K562 (cell line): ENCODE data around the gene PDLIM7. TPM values are rescaled to one million over a fixed set of nuclear protein-coding genes. Genes with fewer than 3 reads are reported as not detected.

Experiments used
- ATAC-seq: fragments of 200-7000 bp; cut with Tn5 transposase; 3 replicates; pipeline ENCODE4 v1.9.1; 2020; ENCODE audit warnings: moderate library complexity
- Bru-seq: library from RNA; stranded (reverse); fragments of 400-500 nt; gene quantifications from one replicate; lab custom pipeline; 2021; lab: Mats Ljungman, UMichigan
- BruChase-seq, 2 experiments: library from RNA; stranded (reverse); fragments of 400-500 nt; gene quantifications; one replicate each; lab custom pipeline; 2021; lab: Mats Ljungman, UMichigan
- BruUV-seq: library from RNA; stranded (reverse); fragments of 400-500 nt; replicated peaks from 2 replicates; lab custom pipeline; 2021; lab: Mats Ljungman, UMichigan
- CTCF ChIA-PET: fragments of 300-600 bp; formaldehyde crosslinking; extraction: SDS; loops from one replicate; lab custom pipeline; 2021; ENCODE audit warnings: low intra/inter-chr PET ratio; lab: Yijun Ruan, JAX
- POLR2A ChIA-PET: fragments of 300-600, 350-650 bp; sonication (Branson Sonifier 250); formaldehyde crosslinking; extraction: SDS; loops from one replicate; lab custom pipeline; 2021; ENCODE audit warnings: antibody characterized with exemption, inconsistent platforms; lab: Yijun Ruan, JAX
- DNase-seq, 4 experiments: peaks; one replicate each; pipeline versions ENCODE4 v3.0.0 to v3.0.0-alpha.2; 2011 to 2018; ENCODE audit warnings: low spot score in 3 of 4, mixed read lengths in 3 of 4; ENCODE audit errors: extremely low read depth in 1 of 4
- FAIRE-seq: peaks from 2 replicates; lab custom pipeline; 2011; peaks lifted over from hg19 to GRCh38; lab: Jason Lieb, UNC
- H2AFZ ChIP-seq: 2 replicates; pipeline ENCODE4 v1.6.0; 2011; ENCODE audit warnings: low read depth, low read length, control low read depth, inconsistent platforms
- H3K27ac ChIP-seq: fragments of 200-600 bp; 3 replicates; pipeline ENCODE4 v1.8.0; 2011; ENCODE audit warnings: low read depth, mild to moderate bottlenecking, control low read depth, inconsistent platforms, low read length, moderate library complexity, mixed read lengths; ENCODE audit errors: extremely low read depth
- H3K27me3 ChIP-seq, 2 experiments: fragments of 300-600 bp in 1 of 2; 2 replicates in 1 of 2; 3 replicates in 1 of 2; pipeline versions ENCODE4 v1.6.0 to v1.8.0; 2011; ENCODE audit warnings: inconsistent platforms in 2 of 2, low read length in 2 of 2, mild to moderate bottlenecking in 1 of 2, mixed read lengths in 1 of 2, moderate library complexity in 1 of 2; ENCODE audit not compliant: control insufficient read depth in 2 of 2, insufficient read depth in 2 of 2
- H3K36me3 ChIP-seq: fragments of 300-600 bp; 3 replicates; pipeline ENCODE4 v1.8.0; 2011; ENCODE audit warnings: mild to moderate bottlenecking, low read length, inconsistent platforms; ENCODE audit not compliant: control insufficient read depth, insufficient read depth
- H3K4me1 ChIP-seq, 2 experiments: fragments of 200-600 bp in 1 of 2; replicated peaks in 1 of 2; 2 replicates in 1 of 2; 3 replicates in 1 of 2; pipeline versions ENCODE4 v1.5.1 to v1.8.0; 2011; ENCODE audit warnings: inconsistent platforms in 2 of 2, low read length in 2 of 2, mild to moderate bottlenecking in 1 of 2, mixed read lengths in 1 of 2, moderate library complexity in 1 of 2; ENCODE audit not compliant: control insufficient read depth in 2 of 2, insufficient read depth in 2 of 2
- H3K4me2 ChIP-seq: 2 replicates; pipeline ENCODE4 v1.6.1; 2011; ENCODE audit warnings: low read length, control low read depth, inconsistent platforms, mixed read lengths; ENCODE audit not compliant: insufficient read depth
- H3K4me3 ChIP-seq: fragments of 200-600 bp; sonication (generic), shearing (Covaris generic); 2 replicates; pipeline ENCODE4 v1.5.1; 2016; ENCODE audit warnings: control low read depth, inconsistent platforms
- H3K79me2 ChIP-seq: fragments of 200-600 bp; 3 replicates; pipeline ENCODE4 v1.8.0; 2011; ENCODE audit warnings: low read length, inconsistent platforms; ENCODE audit not compliant: control insufficient read depth, insufficient read depth
- H3K9ac ChIP-seq, 2 experiments: 2 replicates each; pipeline versions ENCODE4 v1.6.0 to v1.6.1; 2011; ENCODE audit warnings: low read depth in 2 of 2, low read length in 2 of 2, control low read depth in 1 of 2, inconsistent platforms in 1 of 2, mild to moderate bottlenecking in 1 of 2, mixed read lengths in 1 of 2; ENCODE audit not compliant: insufficient read depth in 1 of 2
- H3K9me1 ChIP-seq: one replicate; pipeline ENCODE4 v1.6.0; 2011; ENCODE audit warnings: inconsistent platforms, mild to moderate bottlenecking, low read length, moderate library complexity; ENCODE audit not compliant: control insufficient read depth, insufficient read depth
- H3K9me3 ChIP-seq: replicated peaks from 2 replicates; pipeline ENCODE4 v1.5.1; 2011; ENCODE audit warnings: low read depth, low read length, inconsistent platforms; ENCODE audit not compliant: control insufficient read depth, insufficient read depth
- H4K20me1 ChIP-seq: replicated peaks from 2 replicates; pipeline ENCODE4 v1.6.1; 2011; ENCODE audit warnings: low read length, inconsistent platforms, mixed read lengths; ENCODE audit not compliant: control insufficient read depth, insufficient read depth
- HNRNPL ChIP-seq: fragments of 200-400 bp; formaldehyde crosslinking; IDR thresholded peaks from 2 replicates; pipeline ENCODE4 v1.6.1; 2017; ENCODE audit warnings: low read depth, mild to moderate bottlenecking, low read length
- NELFE ChIP-seq: IDR thresholded peaks from 2 replicates; pipeline ENCODE4 v1.6.1; 2011; ENCODE audit warnings: mild to moderate bottlenecking; ENCODE audit not compliant: insufficient read depth, insufficient read length
- NR4A1 ChIP-seq, 2 experiments: fragments of 250-450 bp in 1 of 2; fragments of 450-650 bp in 1 of 2; sonication (Bioruptor Pico) in 1 of 2; IDR thresholded peaks; 2 replicates each; pipeline versions ENCODE4 v1.4.0 to v1.6.1; 2016 to 2020; ENCODE audit warnings: mild to moderate bottlenecking in 2 of 2, missing compliant biosample characterization in 1 of 2, missing genetic modification characterization in 1 of 2, moderate library complexity in 1 of 2
- PCBP1 ChIP-seq: fragments of 200-400 bp; formaldehyde crosslinking; IDR thresholded peaks from 2 replicates; pipeline ENCODE4 v1.6.1; 2018; ENCODE audit warnings: mild to moderate bottlenecking, low read depth, low read length; ENCODE audit not compliant: poor library complexity, severe bottlenecking
- RAD51 ChIP-seq: fragments of 450-650 bp; IDR thresholded peaks from 2 replicates; pipeline ENCODE4 v1.7.1; 2016; ENCODE audit warnings: low read depth, mild to moderate bottlenecking, borderline replicate concordance
- RCOR1 ChIP-seq, 2 experiments: IDR thresholded peaks; 2 replicates each; pipeline ENCODE4 v1.6.1; 2012; ENCODE audit warnings: low read depth in 2 of 2, low read length in 2 of 2, borderline replicate concordance in 1 of 2, improper control_type of control experiment in 1 of 2
- WGBS: fragments of 100-300 bp; shearing (Covaris generic); methylation state at CpG from one replicate; pipeline ENCODE4 v1.1.6; 2016; ENCODE audit warnings: low coverage, mixed read lengths; ENCODE audit not compliant: insufficient coverage; ENCODE audit errors: missing lambda C conversion rate; 5-methylcytosine and 5-hydroxymethylcytosine counted together
- in situ Hi-C: fragments of 300-500 bp; cut with MboI; formaldehyde crosslinking; loops from 4 replicates; pipeline ENCODE4 v1.15.0; 2018; ENCODE audit warnings: inconsistent platforms, mixed read lengths
- intact Hi-C: fragments of 100-400 bp; cut with micrococcal nuclease; formaldehyde crosslinking; loops from 2 replicates; pipeline ENCODE4 v1.14.2; 2022
- long read RNA-seq, 3 experiments: library from polyadenylated mRNA in 2 of 3; library from RNA in 1 of 3; unstranded in 2 of 3; stranded (forward) in 1 of 3; transcript quantifications; one replicate each; pipeline ENCODE4 v2.0.0, GENCODE V29; 2019 to 2022
- polyA minus RNA-seq, 3 experiments: library from RNA; depleted of rRNA, polyadenylated mRNA; stranded (reverse); fragments of >200 nt; gene quantifications; 2 replicates each; pipeline ENCODE4 v1.2.3, GENCODE V29; 2011
- polyA plus RNA-seq, 8 experiments: library from polyadenylated mRNA; depleted of rRNA in 4 of 8; stranded (reverse) in 5 of 8; unstranded in 3 of 8; fragments of >200 nt; fragmentation: Nextera tagmentation in 2 of 8; fragmentation: Illumina TruSeq in 1 of 8; extraction: Ambion mirVana in 2 of 8; extraction: Trizol in 1 of 8; gene quantifications; 2 replicates each; pipeline versions ENCODE4 v1.2.1 to v1.2.3, GENCODE V29; 2011 to 2014; ENCODE audit warnings: inconsistent platforms in 1 of 8, missing spikeins in 1 of 8
- total RNA-seq, 7 experiments: library from RNA; depleted of rRNA in 6 of 7; stranded (reverse); fragments of >200 nt in 6 of 7; fragmentation: Illumina TruSeq in 2 of 7; extraction: Trizol in 2 of 7; gene quantifications; 2 replicates each; pipeline versions ENCODE4 v1.2.1 to v1.2.3, GENCODE V29; 2011 to 2021; ENCODE audit warnings: low replicate concordance in 1 of 7
- TF ChIP-seq, protein P1 (sequence below), 3 experiments: fragments of 200-800 bp in 1 of 3; fragments of 250-450 bp in 1 of 3; fragments of 450-650 bp in 1 of 3; sonication (Bioruptor Pico) in 1 of 3; sonication (Bioruptor generic) in 1 of 3; formaldehyde crosslinking in 1 of 3; IDR thresholded peaks; 2 replicates each; pipeline versions ENCODE4 v1.6.1 to v1.8.0; 2016 to 2022; ENCODE audit warnings: mild to moderate bottlenecking in 2 of 3, missing genetic modification characterization in 2 of 3, missing compliant biosample characterization in 1 of 3, moderate library complexity in 1 of 3
- TF ChIP-seq, protein P2 (sequence below): sonication (generic); formaldehyde crosslinking; IDR thresholded peaks from 2 replicates; pipeline ENCODE4 v1.8.0; 2022; ENCODE audit warnings: mild to moderate bottlenecking, missing genetic modification reagents

PDLIM7 gene
- 145 and 420 TPM in 2 replicates for total RNA-seq (2011; cell fraction: chromatin; rRNA removed; ENCODE audit: low replicate concordance)
- total RNA-seq (2011; cell fraction: nucleolus; rRNA removed) = 271 and 275 TPM in 2 replicates
- total RNA-seq (2011; cell fraction: nucleoplasm; rRNA removed) = 200 and 231 TPM in 2 replicates
- 85.6 and 89.0 TPM in 2 replicates for total RNA-seq (2014; rRNA removed)
- 6.4 and 10.4 TPM in 2 replicates for total RNA-seq (2014; rRNA removed; fragmentation: Illumina TruSeq; extraction: Trizol)
- total RNA-seq (2015; rRNA removed; fragmentation: Illumina TruSeq; extraction: Trizol) = 32.6 and 38.1 TPM in 2 replicates
- 112 and 124 TPM in 2 replicates for total RNA-seq (2021)
- polyA plus RNA-seq (2011; rRNA removed) = 34.7 and 66.8 TPM in 2 replicates
- polyA plus RNA-seq (2011; cell fraction: cytosol; rRNA removed) = 40.6 and 105 TPM in 2 replicates
- 255 and 454 TPM in 2 replicates for polyA plus RNA-seq (2011; cell fraction: nucleus; rRNA removed)
- 79.5 and 127 TPM in 2 replicates for polyA plus RNA-seq (2012)
- polyA plus RNA-seq (2014; fragmentation: Illumina TruSeq; extraction: Trizol) = 25.5 and 49.4 TPM in 2 replicates
- polyA plus RNA-seq (2014; fragmentation: Nextera tagmentation; extraction: Ambion mirVana) = 1 to 10 TPM; 2.1 to 4.1 TPM
- 115 and 119 TPM in 2 replicates for polyA plus RNA-seq (2014; rRNA removed)
- 18.4 and 18.7 TPM in 2 replicates for polyA minus RNA-seq (2011; rRNA and poly(A)+ RNA removed)
- 39.0 and 41.5 TPM in 2 replicates for polyA minus RNA-seq (2011; cell fraction: cytosol; rRNA and poly(A)+ RNA removed)
- polyA minus RNA-seq (2011; cell fraction: nucleus; rRNA and poly(A)+ RNA removed) = 90.7 and 100 TPM in 2 replicates
- percentile 81 among the genes with signal in this experiment for Bru-seq, nascent RNA
- percentile 66 among the genes with signal in this experiment for BruChase-seq, experiment 1, labeled RNA remaining after a 2-hour chase
- percentile 70 among the genes with signal in this experiment for BruChase-seq, experiment 2, labeled RNA remaining after a 6-hour chase
- long read RNA-seq, experiment 1, transcript PDLIM7-201 (8 exons, 977 nt) = minor isoform, 5 of 279 reads
- long read RNA-seq, experiment 1, transcript PDLIM7-202 (13 exons, 1,689 nt) = major isoform, 87 of 279 reads
- long read RNA-seq, experiment 1, partial matches to known transcripts = 156 of 279 reads
- long read RNA-seq, experiment 1, other reads (novel, unspliced or antisense) = 30 of 279 reads
- long read RNA-seq, experiment 2, transcript PDLIM7-202 (13 exons, 1,689 nt) = major isoform, 72 of 143 reads
- long read RNA-seq, experiment 2, partial matches to known transcripts = 32 of 143 reads
- long read RNA-seq, experiment 2, other reads (novel, unspliced or antisense) = 34 of 143 reads
- long read RNA-seq, experiment 3, transcript PDLIM7-201 (8 exons, 977 nt) = minor isoform, 5 of 123 reads
- long read RNA-seq, experiment 3, transcript PDLIM7-202 (13 exons, 1,689 nt) = major isoform, 91 of 123 reads
- long read RNA-seq, experiment 3, partial matches to known transcripts = 12 of 123 reads
- long read RNA-seq, experiment 3, other reads (novel, unspliced or antisense) = 15 of 123 reads

GRCh38 chr5:177497292-177498012, at the start of gene PDLIM7:
Gene PDLIM7 (minus strand): TSS chr5:177497604. CDS start chr5:177496512, 1,092 bp downstream.
- peak; percentile 97 to 99 (median 98) for DNase-seq
- Histone ChIP-seq H3K4me3 (peak within 1 kb of the TSS; percentile 82), H3K4me2 (peak within 1 kb of the TSS; percentile 91), H2AFZ (peak within 1 kb of the TSS; percentile 69), H3K79me2 (peaks cover 50% of the 10 kb centered on the region), H3K9ac (peak within 1 kb of the TSS; percentile 89 to 98), H3K9me1 (no peaks in the 10 kb centered on the region), H3K9me3 (no peaks in the 10 kb centered on the region), H3K27me3 (no peaks in the 10 kb centered on the region), H4K20me1 (no peaks in the 10 kb centered on the region; the same call in 1 of the 2 replicates), H3K36me3 (peaks cover 35% of the 10 kb centered on the region; the same call in 2 of the 3 replicates), H3K4me1 (peaks cover 57 to 85% of the 10 kb centered on the region in 2 experiments), H3K27ac (peak within 1 kb of the TSS; percentile 95)
- in situ Hi-C loops = no loop called here
- intact Hi-C loops = loop anchor here (1.0 to 5.0 kb wide), 3 partner anchors 41 to 180 kb away; partner anchors contain the start of gene FAM193B
- ATAC-seq = peak; percentile 81
- WGBS = 2% methylated on average over 48 of the region's 73 CpGs
- ChIA-PET POLR2A (interaction anchor here (0.6 to 2.7 kb wide), 17 partner anchors 8 to 189 kb away, joined by 3 to 26 read pairs (median 4); partner anchors contain the start of gene DOK3), CTCF (no interaction called here)
- no TSS peak for BruUV-seq
- peak; percentile 97 for FAIRE-seq
- TF ChIP-seq, protein P1, sequence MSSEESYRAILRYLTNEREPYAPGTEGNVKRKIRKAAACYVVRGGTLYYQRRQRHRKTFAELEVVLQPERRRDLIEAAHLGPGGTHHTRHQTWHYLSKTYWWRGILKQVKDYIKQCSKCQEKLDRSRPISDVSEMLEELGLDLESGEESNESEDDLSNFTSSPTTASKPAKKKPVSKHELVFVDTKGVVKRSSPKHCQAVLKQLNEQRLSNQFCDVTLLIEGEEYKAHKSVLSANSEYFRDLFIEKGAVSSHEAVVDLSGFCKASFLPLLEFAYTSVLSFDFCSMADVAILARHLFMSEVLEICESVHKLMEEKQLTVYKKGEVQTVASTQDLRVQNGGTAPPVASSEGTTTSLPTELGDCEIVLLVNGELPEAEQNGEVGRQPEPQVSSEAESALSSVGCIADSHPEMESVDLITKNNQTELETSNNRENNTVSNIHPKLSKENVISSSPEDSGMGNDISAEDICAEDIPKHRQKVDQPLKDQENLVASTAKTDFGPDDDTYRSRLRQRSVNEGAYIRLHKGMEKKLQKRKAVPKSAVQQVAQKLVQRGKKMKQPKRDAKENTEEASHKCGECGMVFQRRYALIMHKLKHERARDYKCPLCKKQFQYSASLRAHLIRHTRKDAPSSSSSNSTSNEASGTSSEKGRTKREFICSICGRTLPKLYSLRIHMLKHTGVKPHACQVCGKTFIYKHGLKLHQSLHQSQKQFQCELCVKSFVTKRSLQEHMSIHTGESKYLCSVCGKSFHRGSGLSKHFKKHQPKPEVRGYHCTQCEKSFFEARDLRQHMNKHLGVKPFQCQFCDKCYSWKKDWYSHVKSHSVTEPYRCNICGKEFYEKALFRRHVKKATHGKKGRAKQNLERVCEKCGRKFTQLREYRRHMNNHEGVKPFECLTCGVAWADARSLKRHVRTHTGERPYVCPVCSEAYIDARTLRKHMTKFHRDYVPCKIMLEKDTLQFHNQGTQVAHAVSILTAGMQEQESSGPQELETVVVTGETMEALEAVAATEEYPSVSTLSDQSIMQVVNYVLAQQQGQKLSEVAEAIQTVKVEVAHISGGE (CRISPR knock-in tag; IDR thresholded peaks at IDR 0.05) = peak in 1 of 3 experiments; percentile 53; a peak in 1 of 6 replicates
- TF ChIP-seq NELFE = no peak
- TF ChIP-seq RCOR1 (IDR thresholded peaks at IDR 0.05; ENCODE audit: borderline replicate concordance in 1 of 2, low read depth in 2 of 2, low read length in 2 of 2) = peak; percentile 79 to 98; a peak in 3 of 4 replicates
- no peak for TF ChIP-seq NR4A1 (CRISPR knock-in tag; IDR thresholded peaks at IDR 0.05)
- no peak for TF ChIP-seq NR4A1 (tag; IDR thresholded peaks at IDR 0.05)
- TF ChIP-seq HNRNPL = peak; percentile 57; the same call in 1 of the 2 replicates
- TF ChIP-seq, protein P2, sequence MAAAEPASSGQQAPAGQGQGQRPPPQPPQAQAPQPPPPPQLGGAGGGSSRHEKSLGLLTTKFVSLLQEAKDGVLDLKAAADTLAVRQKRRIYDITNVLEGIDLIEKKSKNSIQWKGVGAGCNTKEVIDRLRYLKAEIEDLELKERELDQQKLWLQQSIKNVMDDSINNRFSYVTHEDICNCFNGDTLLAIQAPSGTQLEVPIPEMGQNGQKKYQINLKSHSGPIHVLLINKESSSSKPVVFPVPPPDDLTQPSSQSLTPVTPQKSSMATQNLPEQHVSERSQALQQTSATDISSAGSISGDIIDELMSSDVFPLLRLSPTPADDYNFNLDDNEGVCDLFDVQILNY (CRISPR knock-in tag) = no peak
- TF ChIP-seq PCBP1 = no peak
- no peak for TF ChIP-seq RAD51
